Lower leg skin (tissue), 3 donors: ENCODE measurements around the gene KRTAP10-6.

ENCODE experiments used
- CTCF ChIP-seq, 3 donors: fragments of 450-650 bp; IDR thresholded peaks; one replicate each; pipeline ENCODE4 v1.5.1; 2016; ENCODE audit warnings: antibody characterized with exemption in 3 of 3, mild to moderate bottlenecking in 3 of 3, moderate library complexity in 2 of 3
- POLR2A ChIP-seq, 2 donors: fragments of 450-650 bp; IDR thresholded peaks; one replicate each; pipeline ENCODE4 v1.6.1; 2016 to 2017; ENCODE audit warnings: antibody characterized with exemption in 2 of 2, mild to moderate bottlenecking in 1 of 2, moderate library complexity in 1 of 2

GRCh38 chr21:44578371-44579055 is 13.8 kb downstream of the KRTAP10-6 start:
- TF ChIP-seq CTCF (IDR thresholded peaks at IDR 0.05) (no peak), POLR2A (IDR thresholded peaks at IDR 0.05) (no peak)
